Breast epithelium (tissue), 3 donors: ENCODE data around the gene SPESP1.

ENCODE experiments used
- POLR2AphosphoS5 ChIP-seq, 3 donors: sonication (generic); formaldehyde crosslinking; IDR thresholded peaks; one replicate each; pipeline ENCODE4 v1.6.1; 2017; ENCODE audit warnings: antibody characterized with exemption in 3 of 3
- TF ChIP-seq, protein P1 (sequence below), 3 donors: fragments of 450-650 bp; IDR thresholded peaks; one replicate each; pipeline ENCODE4 v1.5.1; 2016 to 2017; ENCODE audit warnings: antibody characterized with exemption in 3 of 3, mild to moderate bottlenecking in 3 of 3, moderate library complexity in 3 of 3

- TF ChIP-seq, protein P1, sequence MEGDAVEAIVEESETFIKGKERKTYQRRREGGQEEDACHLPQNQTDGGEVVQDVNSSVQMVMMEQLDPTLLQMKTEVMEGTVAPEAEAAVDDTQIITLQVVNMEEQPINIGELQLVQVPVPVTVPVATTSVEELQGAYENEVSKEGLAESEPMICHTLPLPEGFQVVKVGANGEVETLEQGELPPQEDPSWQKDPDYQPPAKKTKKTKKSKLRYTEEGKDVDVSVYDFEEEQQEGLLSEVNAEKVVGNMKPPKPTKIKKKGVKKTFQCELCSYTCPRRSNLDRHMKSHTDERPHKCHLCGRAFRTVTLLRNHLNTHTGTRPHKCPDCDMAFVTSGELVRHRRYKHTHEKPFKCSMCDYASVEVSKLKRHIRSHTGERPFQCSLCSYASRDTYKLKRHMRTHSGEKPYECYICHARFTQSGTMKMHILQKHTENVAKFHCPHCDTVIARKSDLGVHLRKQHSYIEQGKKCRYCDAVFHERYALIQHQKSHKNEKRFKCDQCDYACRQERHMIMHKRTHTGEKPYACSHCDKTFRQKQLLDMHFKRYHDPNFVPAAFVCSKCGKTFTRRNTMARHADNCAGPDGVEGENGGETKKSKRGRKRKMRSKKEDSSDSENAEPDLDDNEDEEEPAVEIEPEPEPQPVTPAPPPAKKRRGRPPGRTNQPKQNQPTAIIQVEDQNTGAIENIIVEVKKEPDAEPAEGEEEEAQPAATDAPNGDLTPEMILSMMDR (IDR thresholded peaks at IDR 0.05), result no peak
- no peak for TF ChIP-seq POLR2AphosphoS5 (IDR thresholded peaks at IDR 0.05)
These were observed 56.8 kb downstream of the SPESP1 start for GRCh38 chr15:68987120-68987519.
